DOHH2 (cell line): ENCODE measurements around the gene DMD.

Experiments used
- EZH2phosphoT487 ChIP-seq: fragments of 200-600 bp; sonication (generic); IDR thresholded peaks from 2 replicates; pipeline ENCODE4 v1.6.1; 2017; ENCODE audit warnings: borderline replicate concordance, mild to moderate bottlenecking, antibody characterized with exemption, low read length, moderate library complexity, mixed read lengths
- TF ChIP-seq, protein P1 (sequence below): fragments of 200-600 bp; sonication (generic); IDR thresholded peaks from one replicate; pipeline ENCODE4 v1.5.1; 2014; ENCODE audit warnings: antibody characterized with exemption, mild to moderate bottlenecking, low read depth, low read length; ENCODE audit not compliant: poor library complexity, severe bottlenecking

DNA sequence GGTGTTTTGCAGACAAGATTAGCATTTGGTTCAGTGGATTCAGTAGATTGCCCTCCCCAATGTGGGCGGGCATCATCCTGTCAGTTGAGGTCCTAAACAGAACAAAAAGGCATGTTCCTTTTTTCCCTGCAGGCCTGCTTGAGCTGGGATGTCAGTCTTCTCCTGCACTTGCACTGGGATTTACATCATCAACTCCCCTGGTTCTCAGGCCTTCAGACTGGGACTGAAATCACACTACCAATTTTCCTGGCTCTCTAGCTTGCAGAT is 1860.6 kb downstream of the DMD start:
- TF ChIP-seq, protein P1, sequence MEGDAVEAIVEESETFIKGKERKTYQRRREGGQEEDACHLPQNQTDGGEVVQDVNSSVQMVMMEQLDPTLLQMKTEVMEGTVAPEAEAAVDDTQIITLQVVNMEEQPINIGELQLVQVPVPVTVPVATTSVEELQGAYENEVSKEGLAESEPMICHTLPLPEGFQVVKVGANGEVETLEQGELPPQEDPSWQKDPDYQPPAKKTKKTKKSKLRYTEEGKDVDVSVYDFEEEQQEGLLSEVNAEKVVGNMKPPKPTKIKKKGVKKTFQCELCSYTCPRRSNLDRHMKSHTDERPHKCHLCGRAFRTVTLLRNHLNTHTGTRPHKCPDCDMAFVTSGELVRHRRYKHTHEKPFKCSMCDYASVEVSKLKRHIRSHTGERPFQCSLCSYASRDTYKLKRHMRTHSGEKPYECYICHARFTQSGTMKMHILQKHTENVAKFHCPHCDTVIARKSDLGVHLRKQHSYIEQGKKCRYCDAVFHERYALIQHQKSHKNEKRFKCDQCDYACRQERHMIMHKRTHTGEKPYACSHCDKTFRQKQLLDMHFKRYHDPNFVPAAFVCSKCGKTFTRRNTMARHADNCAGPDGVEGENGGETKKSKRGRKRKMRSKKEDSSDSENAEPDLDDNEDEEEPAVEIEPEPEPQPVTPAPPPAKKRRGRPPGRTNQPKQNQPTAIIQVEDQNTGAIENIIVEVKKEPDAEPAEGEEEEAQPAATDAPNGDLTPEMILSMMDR = no peak
- no peak for TF ChIP-seq EZH2phosphoT487
